ENCODE measurements around the gene INSM2. TPM values are rescaled to one million over a fixed set of nuclear protein-coding genes. Genes with fewer than 3 reads are reported as not detected.

The INSM2 gene
- total RNA-seq, 1 donor from 2014 or later, result not detected

GRCh38 chr14:35578135-35578534, 44.2 kb downstream of the INSM2 start:
- Histone ChIP-seq H3K4me3 (no peak overlapping the region), H3K27me3 (ENCODE audit: low read depth) (no peaks in the 10 kb centered on the region), H3K9me3 (no peaks in the 10 kb centered on the region), H3K27ac (no peak overlapping the region), H3K36me3 (no peaks in the 10 kb centered on the region), H3K4me1 (no peaks in the 10 kb centered on the region)
- ATAC-seq (no peak), DNase-seq (no peak)
- TF ChIP-seq CTCF (IDR thresholded peaks at IDR 0.05), result no peak
- intact Hi-C loops (cut with DNase I), result no loop called here

GRCh38 chr14:35578639-35579038, 44.7 kb downstream of the INSM2 start:
- ATAC-seq (no peak), DNase-seq (no peak)
- H3K36me3 ChIP-seq, result no peaks in the 10 kb centered on the region
- no peak overlapping the region for H3K27ac ChIP-seq
- H3K4me1 ChIP-seq, result no peaks in the 10 kb centered on the region
- H3K27me3 ChIP-seq (ENCODE audit: low read depth), result no peaks in the 10 kb centered on the region
- no peak for TF ChIP-seq CTCF (IDR thresholded peaks at IDR 0.05)
- no peak overlapping the region for H3K4me3 ChIP-seq
- intact Hi-C loops (cut with DNase I), result no loop called here
- H3K9me3 ChIP-seq, result no peaks in the 10 kb centered on the region

Other genes starting within 250 kb of the INSM2 start
- 159 TPM for gene PSMA6, start 241.8 kb upstream of the INSM2 start, total RNA-seq
- 331 TPM for gene NFKBIA, start 129.4 kb upstream of the INSM2 start, total RNA-seq

Measured in lower lobe of right lung (tissue), 2 donors.